NOMO-1 (cell line): Measurements from ENCODE around the gene PRICKLE4.
"Not testable (repeated sequence)": the region's sequence is repeated elsewhere in the genome, so short reads cannot be mapped to it uniquely, and the experiment has no call there.

ENCODE experiments used
- DNase-seq, 2 experiments: peaks; one replicate each; lab custom pipeline; 2025; ENCODE audit not compliant: unreplicated experiment in 2 of 2; lab: John Stamatoyannopoulos, UW

The PRICKLE4 gene

DNA sequence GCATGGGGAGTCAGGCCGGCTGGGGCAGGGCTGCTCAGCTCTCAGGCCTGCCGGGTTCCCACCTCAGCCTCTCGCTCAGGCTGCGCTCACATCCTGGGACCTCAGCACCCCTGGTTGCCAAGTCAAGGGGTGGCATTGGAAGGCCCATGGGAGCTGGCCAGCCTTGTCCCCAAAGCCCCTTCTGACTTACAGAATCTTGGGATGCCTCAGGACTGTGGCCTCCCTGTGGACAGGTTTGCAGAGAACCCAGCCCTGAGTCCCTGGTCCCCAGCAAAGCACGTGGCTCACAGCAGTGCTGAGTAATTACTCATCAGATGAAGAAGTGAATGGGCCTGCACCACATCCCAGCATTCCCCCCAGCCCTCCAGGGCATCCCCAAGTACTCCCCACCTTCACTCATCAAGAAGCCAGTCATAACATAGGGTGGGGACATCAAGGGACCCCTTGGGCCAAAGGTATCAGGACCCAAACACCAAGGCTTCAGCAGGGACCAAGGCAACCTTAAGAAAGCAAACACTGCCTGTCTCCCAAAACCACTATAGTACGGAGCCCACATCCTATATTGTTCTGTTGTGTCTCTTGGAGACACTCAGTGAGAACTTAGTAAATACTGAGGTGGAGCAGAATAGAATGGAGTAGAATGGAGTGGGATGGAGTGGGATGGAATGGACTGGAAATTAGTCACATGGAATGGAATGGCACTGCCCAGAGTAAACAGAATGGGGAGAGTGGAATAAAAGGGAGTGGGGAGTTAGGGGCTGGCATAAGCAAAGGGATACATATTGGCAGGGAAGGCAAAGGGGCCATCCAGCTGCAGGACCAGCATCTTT lies 37.0 kb upstream of the PRICKLE4 start:
- no peak for DNase-seq

DNA sequence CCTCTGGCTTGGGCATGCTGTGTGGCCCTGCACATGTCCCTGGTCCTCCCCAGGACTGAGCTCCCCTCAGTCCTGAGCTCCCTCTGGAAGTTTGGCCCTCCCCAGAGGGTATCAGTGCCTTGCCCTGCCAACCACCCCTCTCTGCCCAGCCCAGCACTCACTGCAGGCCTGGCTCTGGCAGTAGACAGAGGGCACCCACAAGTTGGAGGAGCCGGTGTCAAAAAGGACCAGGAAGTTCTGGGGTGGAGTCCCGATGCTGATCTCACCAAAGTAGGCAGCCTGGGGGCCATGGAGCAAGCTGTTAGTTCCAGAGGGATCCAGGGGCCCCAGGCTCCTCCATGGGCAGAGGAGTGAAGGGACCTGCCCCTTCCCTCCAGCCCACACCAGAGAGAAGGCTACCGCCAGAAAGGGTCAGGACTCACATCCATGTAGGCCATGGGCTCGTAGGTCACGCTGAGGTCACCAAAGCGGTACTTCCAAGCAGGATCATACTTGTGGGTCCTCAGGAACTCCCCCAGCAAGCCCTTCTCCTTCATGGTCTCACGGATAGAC lies 36.3 kb upstream of the PRICKLE4 start:
- DNase-seq: no peak

DNA sequence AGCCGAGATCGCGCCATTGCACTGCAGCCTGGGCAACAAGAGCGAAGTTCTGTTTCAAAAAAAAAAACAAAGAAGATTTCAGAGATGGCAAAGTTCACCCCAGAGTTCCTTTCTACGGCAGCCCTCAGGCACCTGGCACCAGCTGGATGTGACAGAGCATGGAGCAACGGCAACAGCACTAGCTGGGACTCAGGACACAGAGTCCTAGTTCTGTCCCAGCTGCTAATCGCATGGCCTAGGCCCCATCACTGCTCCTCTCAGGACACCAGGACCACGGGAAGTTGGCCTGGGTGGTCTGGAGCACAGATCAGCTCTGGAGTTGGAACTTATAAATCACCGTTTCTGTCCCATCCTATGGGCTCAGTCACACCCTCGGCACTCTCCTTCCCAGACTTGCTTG lies 34.5 kb upstream of the PRICKLE4 start:
- no peak for DNase-seq

DNA sequence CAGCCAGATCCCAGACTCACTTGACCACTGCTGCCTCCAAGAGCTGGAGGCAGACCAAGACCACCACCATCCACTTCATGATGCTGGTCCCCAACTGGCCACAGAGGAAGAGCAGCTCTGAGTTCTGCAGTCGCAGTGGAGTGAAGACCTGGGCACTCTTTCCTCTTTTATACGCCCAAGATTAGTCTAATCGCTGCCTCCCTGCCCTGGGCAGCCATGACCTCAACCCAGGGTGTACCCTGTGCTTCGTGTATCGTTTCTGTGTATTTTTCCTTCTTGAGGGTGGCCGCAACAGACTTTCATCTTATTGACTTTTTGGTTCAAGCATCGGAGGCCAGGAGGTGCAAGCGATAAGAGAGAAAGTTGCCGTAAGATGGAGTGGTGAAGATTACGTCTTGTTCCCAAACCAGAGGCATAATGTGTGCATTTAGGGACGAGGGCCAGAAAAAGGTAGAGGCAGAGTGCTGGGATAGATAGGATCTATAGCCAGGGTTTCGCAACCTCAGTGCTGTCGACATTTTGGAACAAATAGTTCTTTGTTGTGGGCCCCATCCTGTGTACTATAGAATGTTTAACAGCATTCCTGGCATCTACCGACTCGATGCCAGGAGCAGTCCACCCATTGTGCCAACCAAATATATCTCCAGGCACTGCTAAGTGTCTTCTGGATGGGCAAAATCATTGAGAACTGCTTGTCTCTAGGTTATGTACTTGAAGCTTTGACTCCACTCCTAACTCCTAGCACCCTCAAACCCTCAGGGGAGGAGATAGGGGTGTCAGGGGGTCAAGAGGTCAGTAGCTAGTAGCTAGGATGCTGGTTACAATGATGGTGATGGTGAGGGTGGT lies 33.1 kb upstream of the PRICKLE4 start, which contains the start of gene PGC:
PGC (minus strand) TSS at position 142 of the 846 bp plus-strand sequence; CDS start at position 79, 63 bp downstream.
- no peak for DNase-seq

DNA sequence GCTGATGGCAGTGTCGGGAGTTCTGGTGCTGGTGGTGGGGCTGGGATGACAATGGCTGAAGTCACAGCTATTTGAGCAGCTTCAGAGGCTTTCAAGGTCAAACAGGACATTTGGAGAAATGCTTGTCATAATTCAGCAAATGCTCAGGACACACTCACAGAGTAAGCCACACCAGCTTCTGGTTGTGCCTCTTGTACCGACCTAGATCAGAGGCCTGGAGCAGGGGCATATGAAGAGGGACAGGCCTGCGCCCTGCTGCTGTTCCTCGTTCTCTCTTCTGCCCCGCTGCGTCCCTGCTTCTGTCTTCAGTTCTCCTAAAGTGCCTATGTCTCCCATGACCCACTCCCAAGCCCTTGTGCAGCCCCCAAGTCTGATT lies 32.5 kb upstream of the PRICKLE4 start:
- no peak for DNase-seq

DNA sequence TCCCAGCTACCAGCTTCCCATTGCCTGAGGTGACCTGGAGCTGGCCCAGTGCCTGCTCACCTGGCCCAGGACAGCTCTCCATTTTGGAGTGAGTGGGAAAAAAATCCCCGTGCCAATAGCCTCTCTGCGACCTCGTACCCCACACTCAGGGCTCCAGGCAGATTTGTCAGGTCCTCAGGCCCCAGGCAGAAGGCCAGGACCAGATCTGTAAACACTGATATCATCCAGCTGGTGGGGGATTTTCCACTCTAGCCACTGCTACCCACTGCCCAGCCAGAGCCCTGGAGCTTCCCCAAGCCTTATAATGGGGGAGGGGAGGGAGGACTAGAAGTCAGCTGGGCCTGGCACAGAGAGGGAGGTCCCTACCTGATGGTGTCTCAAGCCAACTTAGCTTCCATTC lies 32.0 kb upstream of the PRICKLE4 start:
- no peak for DNase-seq

DNA sequence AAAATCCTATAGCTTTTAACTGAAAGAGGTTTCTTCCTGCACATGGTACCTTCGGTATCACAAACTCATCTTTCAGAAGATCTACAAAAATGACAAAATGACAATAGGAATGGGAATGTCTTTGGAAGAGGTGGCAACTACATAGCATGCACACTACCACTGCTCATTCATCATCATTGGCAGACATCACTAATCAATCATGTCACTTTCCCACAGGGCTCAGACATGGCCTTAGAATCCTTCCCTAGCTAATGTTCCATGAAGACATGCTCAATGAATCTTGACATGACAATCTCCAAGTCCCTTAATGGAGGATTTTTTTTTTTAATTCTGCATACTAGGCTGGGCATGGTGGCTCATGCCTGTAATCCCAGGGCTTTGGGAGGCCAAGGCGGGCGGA lies 30.2 kb upstream of the PRICKLE4 start:
- no peak for DNase-seq

DNA sequence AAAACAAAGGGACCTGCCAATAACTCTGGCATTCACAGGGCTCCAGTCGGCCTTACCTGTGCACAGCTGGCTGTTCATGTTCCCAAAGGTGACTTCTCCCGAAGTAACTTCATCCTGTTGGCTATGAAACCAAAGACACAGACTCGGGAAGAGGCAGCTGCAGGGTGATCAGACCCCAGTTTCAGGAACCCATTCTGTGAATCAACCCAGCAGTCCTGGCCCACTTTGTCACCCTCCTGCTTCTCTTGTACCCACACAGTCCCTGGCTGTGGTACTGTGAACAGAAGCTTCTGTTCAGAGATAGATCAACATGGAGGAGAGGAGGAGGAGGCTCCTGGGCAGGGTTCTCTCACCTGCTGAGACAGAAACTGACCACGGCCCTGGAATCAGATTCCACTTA lies 24.7 kb upstream of the PRICKLE4 start:
- DNase-seq: no peak

DNA sequence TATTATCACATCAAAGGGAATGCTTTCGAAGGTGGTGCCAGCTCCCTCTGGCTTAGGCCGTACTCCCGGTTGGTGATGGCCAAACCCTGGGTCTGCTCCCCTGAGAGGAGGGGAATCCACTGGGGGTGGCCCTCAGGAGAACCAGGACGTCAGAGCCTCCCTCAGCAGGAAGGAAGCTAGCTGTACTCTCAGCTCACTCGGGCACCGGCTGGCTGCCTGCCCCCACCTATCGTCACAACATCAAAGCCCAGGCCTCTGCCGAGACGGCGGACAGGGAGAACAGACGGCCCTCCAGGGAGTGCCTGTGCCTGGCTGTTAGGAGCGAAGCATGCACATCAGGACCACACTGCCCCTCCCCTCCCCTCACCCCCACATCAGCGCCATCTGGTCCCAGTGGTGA lies 24.2 kb upstream of the PRICKLE4 start:
- no peak for DNase-seq

DNA sequence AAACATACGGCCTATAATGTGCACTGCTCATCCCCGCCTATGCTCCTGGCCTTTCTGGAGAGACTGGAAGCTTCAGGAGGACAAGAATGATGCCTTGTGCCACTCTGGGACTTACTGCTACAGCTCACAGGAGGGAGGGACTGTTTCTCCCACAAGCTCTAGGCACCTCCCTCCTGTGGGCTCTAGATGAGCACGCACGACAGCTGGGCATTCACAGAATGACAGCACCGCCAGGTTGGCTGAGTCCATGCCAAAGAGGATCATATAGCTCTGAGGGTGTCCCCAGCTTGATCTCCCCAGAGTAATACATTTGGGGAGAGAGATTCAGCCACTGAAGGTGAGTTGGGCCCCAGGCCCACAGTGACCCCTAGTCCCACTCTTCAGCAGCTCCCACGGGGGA lies 23.3 kb upstream of the PRICKLE4 start:
- no peak for DNase-seq

DNA sequence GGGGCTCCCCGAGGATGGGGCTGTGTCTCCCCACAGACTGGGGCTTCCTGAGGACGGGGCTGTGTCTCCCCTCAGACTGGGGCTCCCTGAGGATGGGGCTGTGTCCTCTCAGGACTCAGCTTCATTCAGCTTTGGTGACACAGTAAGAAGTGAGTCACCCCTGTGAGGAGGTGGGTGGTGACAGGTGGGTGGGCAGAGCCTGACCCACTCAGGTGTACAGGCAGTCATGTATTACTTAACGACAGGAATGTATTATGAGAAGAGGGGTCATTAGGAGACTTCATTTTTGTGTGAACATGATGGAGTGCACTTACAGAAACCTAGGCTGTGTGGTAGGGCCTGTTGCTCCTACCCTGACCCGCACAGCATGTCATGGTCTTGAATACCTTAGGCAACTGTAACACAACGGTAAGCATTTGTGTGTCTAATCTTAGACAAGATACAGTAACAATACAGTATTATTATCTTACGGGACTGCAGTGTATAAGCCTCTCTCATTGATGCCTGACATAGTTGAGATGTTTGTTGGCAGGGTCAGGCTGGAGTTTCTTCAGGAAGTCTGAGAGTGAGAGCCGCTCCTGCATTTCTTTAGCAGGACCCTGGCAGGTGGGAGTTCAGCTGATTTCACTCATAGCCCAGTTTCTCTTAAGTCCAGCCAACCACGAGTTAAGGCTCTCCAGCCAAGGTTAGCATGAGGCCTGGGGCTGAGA lies 22.5 kb upstream of the PRICKLE4 start:
- DNase-seq: no peak

DNA sequence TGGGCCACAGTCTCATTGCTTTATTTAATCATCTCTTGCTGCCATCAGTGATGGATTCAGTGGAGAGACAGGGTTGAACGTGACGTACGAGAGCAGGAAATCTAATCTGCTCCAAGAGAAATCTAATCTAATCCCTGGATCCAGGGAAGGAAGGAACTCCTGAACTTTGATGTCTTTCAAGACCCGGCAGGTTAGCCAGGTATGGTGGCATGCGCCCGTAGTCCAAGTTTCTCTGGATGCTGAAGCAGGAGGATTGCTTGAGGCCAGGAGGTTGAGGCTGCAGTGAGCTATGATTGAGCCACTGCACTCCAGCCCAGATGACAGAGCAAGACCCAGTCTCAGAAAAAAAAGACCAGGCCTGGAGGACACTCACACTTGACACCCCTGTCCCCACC lies 21.9 kb upstream of the PRICKLE4 start:
- DNase-seq: no peak

DNA sequence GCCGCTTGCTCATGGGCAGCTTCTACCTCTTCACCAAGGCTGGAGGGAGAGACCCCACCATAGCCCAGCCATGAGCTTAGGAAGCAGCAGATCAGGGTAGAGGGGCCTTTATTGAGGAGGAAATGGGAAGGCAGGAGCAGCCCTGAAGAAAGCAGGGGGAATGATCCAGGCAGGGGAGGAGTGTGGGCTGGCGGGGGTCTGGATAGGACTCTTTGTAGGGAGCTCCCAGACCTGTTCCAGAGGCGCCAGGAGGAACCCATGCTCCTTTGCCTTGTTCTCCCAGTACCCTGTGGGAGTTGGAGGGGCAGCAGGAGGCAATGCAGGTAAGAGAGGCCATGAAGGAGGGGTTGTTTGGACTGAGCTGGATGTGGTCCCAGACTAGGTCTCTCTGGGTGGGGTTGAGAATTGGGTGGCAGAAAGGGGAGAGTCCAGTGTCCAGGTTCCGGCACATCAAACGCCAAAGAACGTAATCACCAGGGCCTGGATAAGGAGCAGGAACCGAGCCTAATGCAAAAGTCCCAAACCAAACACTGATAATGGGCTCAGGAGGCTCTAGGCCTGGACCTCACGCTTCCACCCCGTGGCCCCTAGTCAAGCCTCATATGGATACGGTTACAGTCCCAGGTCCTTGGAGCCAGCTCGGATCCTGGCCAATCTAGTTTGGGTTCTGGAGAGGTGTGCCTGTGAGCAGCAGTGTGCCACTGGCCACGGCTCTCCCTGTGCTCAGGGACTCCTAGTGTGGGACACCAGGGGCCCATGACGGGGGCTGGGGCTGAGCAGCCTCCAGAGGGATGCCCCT lies 21.3 kb upstream of the PRICKLE4 start:
- DNase-seq: no peak

DNA sequence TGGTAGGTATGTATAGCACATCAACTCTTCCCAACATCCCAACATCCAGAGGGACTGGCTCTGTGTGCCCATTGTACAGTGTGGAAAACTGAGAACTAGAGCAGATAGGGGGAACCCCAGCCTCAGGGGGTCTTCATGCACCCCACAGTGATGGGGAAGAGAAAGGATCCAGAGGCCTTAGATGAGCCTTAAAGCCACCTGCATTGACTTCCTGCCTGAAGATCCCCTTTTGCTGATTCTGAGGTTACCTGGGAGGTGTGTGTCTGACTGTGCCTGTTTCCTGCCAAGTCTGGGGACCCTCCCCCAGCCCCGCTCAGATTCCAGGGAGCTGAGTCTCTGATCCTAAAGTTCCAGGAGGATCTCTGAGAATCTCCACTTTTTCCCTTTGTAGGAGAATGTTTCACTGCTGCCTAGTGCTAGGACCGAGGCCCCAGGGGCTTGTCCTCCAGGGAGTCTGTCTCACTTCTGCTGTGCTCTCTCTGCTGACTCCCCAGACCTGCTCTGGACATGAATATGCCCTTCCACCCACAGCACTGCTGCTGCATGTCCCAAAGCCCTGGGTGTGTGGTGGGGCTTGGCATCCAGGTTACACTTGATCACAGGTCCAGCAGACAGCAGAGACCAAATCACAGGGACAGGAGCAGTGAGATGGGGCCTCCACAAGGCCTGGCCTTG lies 20.5 kb upstream of the PRICKLE4 start:
- DNase-seq: no peak

DNA sequence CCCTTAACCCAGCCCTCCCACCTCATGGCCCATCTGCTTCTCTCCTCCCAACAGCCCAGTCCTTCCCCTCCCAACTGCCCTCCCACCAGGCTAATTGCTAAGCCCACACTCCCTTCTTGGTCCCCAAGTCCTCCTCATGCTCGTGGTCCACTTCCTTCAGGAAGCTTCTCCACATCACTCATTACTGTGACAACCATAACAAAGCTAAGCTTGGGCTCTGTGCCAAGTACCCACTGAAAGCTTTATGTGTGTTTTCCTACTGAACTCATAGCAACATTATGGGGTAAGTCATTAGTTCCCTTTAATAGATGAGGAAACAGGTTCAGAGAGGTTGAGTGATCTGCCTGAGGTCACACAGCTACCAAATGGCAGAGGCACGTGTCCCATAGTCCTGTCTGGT lies 17.1 kb upstream of the PRICKLE4 start:
- no peak for DNase-seq

DNA sequence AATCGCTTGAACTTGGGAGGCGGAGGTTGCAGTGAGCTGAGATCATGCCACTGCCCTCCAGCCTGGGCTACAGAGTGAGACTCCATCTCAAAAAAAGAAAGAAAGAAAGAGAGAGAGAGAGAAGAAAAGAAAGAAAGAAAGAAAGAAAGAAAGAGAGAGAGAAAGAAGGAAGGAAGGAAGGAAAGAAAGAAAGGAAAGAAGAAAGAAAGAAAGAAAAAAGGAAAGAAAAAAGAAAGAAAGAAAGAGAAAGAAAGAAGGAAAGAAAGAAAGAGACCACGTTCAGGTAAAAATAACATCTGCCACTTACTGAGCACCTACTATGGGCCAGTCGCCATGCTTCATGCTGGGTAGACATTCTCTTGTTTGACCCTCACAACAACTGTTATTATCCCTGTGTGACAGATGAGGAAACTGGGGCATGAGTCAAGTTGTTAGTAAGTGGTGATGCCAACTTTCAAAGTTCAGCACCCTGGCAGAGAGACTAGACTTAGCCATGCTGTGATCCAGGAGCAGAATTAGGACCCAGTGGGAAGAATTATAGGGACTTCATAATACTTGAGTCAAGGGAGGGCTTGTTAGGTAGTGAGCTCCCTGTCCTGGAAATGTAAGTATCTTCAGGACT lies 14.4 kb upstream of the PRICKLE4 start:
- not testable (repeated sequence) for DNase-seq

DNA sequence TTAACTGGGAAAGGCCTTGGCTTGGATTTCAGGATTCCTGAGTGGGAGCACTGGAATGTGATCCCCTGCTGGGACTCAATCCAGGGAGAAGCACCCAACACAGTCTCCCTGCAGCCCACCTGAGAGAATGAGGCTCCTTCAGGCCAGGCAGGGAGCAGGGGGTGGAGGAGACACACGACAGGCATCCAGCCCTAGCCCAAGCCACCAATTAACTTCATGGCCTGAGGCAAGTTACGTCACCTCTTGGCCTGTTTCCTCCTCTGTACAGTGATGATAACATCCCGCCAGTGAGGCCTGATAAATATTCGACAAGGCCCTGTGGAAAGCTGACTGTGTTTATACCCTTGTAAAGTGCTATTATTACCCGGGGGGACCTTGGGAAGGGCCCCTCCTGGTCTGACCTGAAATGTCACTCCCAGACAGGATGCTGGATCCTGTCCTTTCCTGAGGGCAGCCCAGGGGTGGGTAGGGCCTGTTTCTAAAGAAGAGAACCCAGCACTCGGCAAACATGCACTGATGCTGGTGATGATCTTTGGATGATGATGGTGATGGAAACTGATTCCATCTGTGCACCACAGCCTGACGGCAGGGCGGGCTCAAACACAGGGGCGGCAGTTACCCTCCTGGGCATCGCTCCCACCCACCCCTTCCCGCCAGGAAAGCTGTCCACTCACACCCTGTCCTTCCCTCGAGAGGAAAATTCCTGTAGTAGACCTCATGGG lies 13.3 kb upstream of the PRICKLE4 start:
- peak; percentile 28 to 37 for DNase-seq

DNA sequence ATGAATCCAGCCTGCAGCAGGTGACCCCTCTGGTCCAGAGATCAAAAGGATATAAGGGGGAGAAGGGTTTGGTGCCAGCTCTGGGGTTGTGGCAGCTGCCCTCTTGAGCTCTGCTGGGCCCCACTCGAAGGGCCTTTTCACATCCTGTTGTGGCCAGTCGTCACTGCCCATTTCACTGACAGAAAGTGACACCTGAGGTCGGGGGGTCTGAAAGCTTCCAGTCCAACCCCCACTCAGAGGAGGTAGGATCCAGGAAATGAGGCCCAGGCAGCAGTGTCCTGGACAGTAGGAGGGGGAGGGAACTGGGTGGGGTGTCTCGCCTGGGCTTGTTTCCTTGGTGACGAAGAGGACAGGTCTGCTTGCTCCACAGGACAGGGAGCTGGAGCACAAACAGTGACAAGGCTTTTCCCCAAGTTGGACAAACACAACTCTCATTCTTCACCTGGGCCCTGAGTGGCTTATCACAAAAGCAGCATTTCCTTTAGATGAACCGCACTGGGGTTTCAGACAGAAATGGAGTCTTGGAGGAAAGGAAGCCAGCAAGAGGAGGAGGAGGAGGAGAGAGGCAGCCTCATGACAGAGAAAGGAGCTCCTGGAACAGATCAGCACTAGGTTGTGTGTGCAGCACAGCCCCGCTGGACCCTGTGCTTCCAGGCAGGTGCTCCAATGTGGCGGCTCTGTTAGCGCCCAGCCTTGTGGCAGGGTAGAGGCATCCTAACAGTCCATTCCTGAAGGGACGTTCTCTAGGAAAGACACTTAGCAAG lies 11.9 kb upstream of the PRICKLE4 start:
- DNase-seq: no peak
